IMR-90 (cell line): Measurements from ENCODE around the gene IL1B. TPM values are rescaled to one million over a fixed set of nuclear protein-coding genes. Genes with fewer than 3 reads are reported as not detected.

ENCODE experiments used
- ATAC-seq: fragments of 200-7000 bp; cut with Tn5 transposase; 2 replicates; pipeline ENCODE4 v1.9.1; 2020; ENCODE audit warnings: low read depth, mild to moderate bottlenecking, moderate library complexity
- BruUV-seq: library from RNA; stranded (reverse); fragments of 400-500 nt; replicated peaks from 2 replicates; lab custom pipeline; 2021; lab: Mats Ljungman, UMichigan
- CTCF ChIA-PET: fragments of 300-600 bp; formaldehyde crosslinking; extraction: SDS; loops from one replicate; lab custom pipeline; 2021; ENCODE audit warnings: antibody characterized with exemption; lab: Yijun Ruan, JAX
- POLR2A ChIA-PET: fragments of 300-600 bp; sonication (Branson Sonifier 250); formaldehyde crosslinking; loops from one replicate; lab custom pipeline; 2022; ENCODE audit warnings: antibody characterized with exemption; ENCODE audit not compliant: unreplicated experiment; lab: Charles Lee
- DNase-seq: peaks from one replicate; pipeline ENCODE4 v3.0.0; 2013
- H2AFZ ChIP-seq: replicated peaks from 2 replicates; pipeline ENCODE3; 2013; ENCODE audit warnings: low read length, mild to moderate bottlenecking; ENCODE audit not compliant: poor library complexity
- H2AK5ac ChIP-seq: 2 replicates; pipeline ENCODE4 v1.6.1; 2013; ENCODE audit warnings: low read depth, low read length, inconsistent platforms
- H2AK9ac ChIP-seq: replicated peaks from 2 replicates; pipeline ENCODE3; 2013; ENCODE audit warnings: mild to moderate bottlenecking, low read depth, low read length, moderate library complexity; ENCODE audit not compliant: poor library complexity
- H2BK120ac ChIP-seq: 2 replicates; pipeline ENCODE4 v1.6.1; 2013; ENCODE audit warnings: low read depth, low read length, inconsistent platforms
- H2BK15ac ChIP-seq: 3 replicates; pipeline ENCODE4 v1.6.1; 2013; ENCODE audit warnings: low read depth, low read length, inconsistent platforms
- H2BK20ac ChIP-seq: 2 replicates; pipeline ENCODE4 v1.6.1; 2013; ENCODE audit warnings: low read depth, mild to moderate bottlenecking, inconsistent platforms, low read length, moderate library complexity
- H2BK5ac ChIP-seq: 2 replicates; pipeline ENCODE4 v1.6.1; 2013; ENCODE audit warnings: mild to moderate bottlenecking, low read depth, low read length, inconsistent platforms; ENCODE audit not compliant: poor library complexity, severe bottlenecking
- H3K14ac ChIP-seq: replicated peaks from 2 replicates; pipeline ENCODE4 v1.6.1; 2013; ENCODE audit warnings: low read depth, low read length, inconsistent platforms
- H3K18ac ChIP-seq: 2 replicates; pipeline ENCODE4 v1.6.1; 2013; ENCODE audit warnings: low read depth, low read length, control low read depth
- H3K23ac ChIP-seq: 2 replicates; pipeline ENCODE4 v1.6.1; 2013; ENCODE audit warnings: low read depth, low read length, inconsistent platforms
- H3K27ac ChIP-seq: 2 replicates; pipeline ENCODE4 v1.5.1; 2013; ENCODE audit warnings: mild to moderate bottlenecking, control low read depth, low read length; ENCODE audit not compliant: insufficient read depth
- H3K27me3 ChIP-seq: 2 replicates; pipeline ENCODE4 v1.6.1; 2013; ENCODE audit warnings: low read length; ENCODE audit not compliant: control insufficient read depth, insufficient read depth
- H3K36me3 ChIP-seq: 2 replicates; pipeline ENCODE4 v1.6.1; 2013; ENCODE audit warnings: low read length, mixed read lengths; ENCODE audit not compliant: control insufficient read depth, insufficient read depth
- H3K4ac ChIP-seq: 2 replicates; pipeline ENCODE4 v1.6.1; 2013; ENCODE audit warnings: low read depth, low read length, inconsistent platforms
- H3K4me1 ChIP-seq: 2 replicates; pipeline ENCODE4 v1.6.1; 2013; ENCODE audit warnings: low read length, mixed read lengths; ENCODE audit not compliant: control insufficient read depth, insufficient read depth
- H3K4me2 ChIP-seq: 2 replicates; pipeline ENCODE4 v1.6.1; 2013; ENCODE audit warnings: low read depth, mild to moderate bottlenecking, control low read depth, low read length, moderate library complexity
- H3K4me3 ChIP-seq: 2 replicates; pipeline ENCODE4 v1.5.1; 2013; ENCODE audit warnings: low read depth, mild to moderate bottlenecking, control low read depth, low read length, moderate library complexity; ENCODE audit not compliant: insufficient read depth
- H3K56ac ChIP-seq: 2 replicates; pipeline ENCODE4 v1.6.1; 2013; ENCODE audit warnings: low read length, inconsistent platforms; ENCODE audit not compliant: insufficient read depth; ENCODE audit errors: extremely low read depth
- H3K79me1 ChIP-seq, 2 experiments: 2 replicates each; pipeline ENCODE4 v1.6.1; 2013; ENCODE audit warnings: low read length in 2 of 2, inconsistent platforms in 1 of 2, low read depth in 1 of 2
- H3K9ac ChIP-seq: 2 replicates; pipeline ENCODE4 v1.6.1; 2013; ENCODE audit warnings: low read depth, low read length, control low read depth
- H3K9me1 ChIP-seq: 2 replicates; pipeline ENCODE4 v1.6.1; 2013; ENCODE audit warnings: low read length, inconsistent platforms; ENCODE audit not compliant: insufficient read depth
- H3K9me3 ChIP-seq: 2 replicates; pipeline ENCODE4 v1.6.1; 2013; ENCODE audit warnings: low read length; ENCODE audit not compliant: control insufficient read depth, insufficient read depth
- H4K20me1 ChIP-seq: 2 replicates; pipeline ENCODE4 v1.6.1; 2013; ENCODE audit warnings: low read length, inconsistent platforms; ENCODE audit not compliant: insufficient read depth
- H4K5ac ChIP-seq: 2 replicates; pipeline ENCODE4 v1.6.1; 2013; ENCODE audit warnings: mild to moderate bottlenecking, low read depth, low read length, control low read depth
- H4K8ac ChIP-seq, 2 experiments: 2 replicates each; pipeline ENCODE4 v1.6.1; 2013; ENCODE audit warnings: low read depth in 2 of 2, low read length in 2 of 2, control low read depth in 1 of 2, inconsistent platforms in 1 of 2
- H4K91ac ChIP-seq: 2 replicates; pipeline ENCODE4 v1.6.1; 2013; ENCODE audit warnings: low read depth, low read length, inconsistent platforms; ENCODE audit not compliant: insufficient read depth
- CEBPB ChIP-seq: IDR thresholded peaks from 2 replicates; pipeline ENCODE4 v1.6.1; 2012; ENCODE audit warnings: low read depth, low read length, improper control_type of control experiment
- CHD1 ChIP-seq: IDR thresholded peaks from 2 replicates; pipeline ENCODE4 v1.6.1; 2012; ENCODE audit warnings: low read depth, low read length, improper control_type of control experiment
- FOS ChIP-seq: fragments of 150-350 bp; IDR thresholded peaks from 2 replicates; pipeline ENCODE4 v1.6.1; 2016; ENCODE audit warnings: low read depth, low read length
- MAZ ChIP-seq: IDR thresholded peaks from 2 replicates; pipeline ENCODE4 v1.6.1; 2012; ENCODE audit warnings: low read depth, mild to moderate bottlenecking, low read length, improper control_type of control experiment, moderate library complexity, borderline replicate concordance
- POLR2A ChIP-seq: IDR thresholded peaks from 2 replicates; pipeline ENCODE4 v1.6.1; 2012; ENCODE audit warnings: mild to moderate bottlenecking, low read depth, low read length
- RCOR1 ChIP-seq: IDR thresholded peaks from 2 replicates; pipeline ENCODE4 v1.6.1; 2012; ENCODE audit warnings: mild to moderate bottlenecking, low read length, improper control_type of control experiment; ENCODE audit not compliant: insufficient replicate concordance
- RFX5 ChIP-seq: IDR thresholded peaks from 2 replicates; pipeline ENCODE4 v1.8.0; 2012; ENCODE audit warnings: low read depth, mild to moderate bottlenecking, low read length, moderate library complexity
- WGBS, 2 experiments: methylation state at CpG; one replicate each; pipeline versions ENCODE4 v1.1.5 to v1.1.7; 2013; ENCODE audit warnings: missing lambda C conversion rate in 2 of 2; ENCODE audit not compliant: insufficient read length in 1 of 2; ENCODE audit errors: extremely low coverage in 2 of 2; 5-methylcytosine and 5-hydroxymethylcytosine counted together
- dilution Hi-C: fragments of 300-500 bp; cut with HindIII; formaldehyde crosslinking; loops from one replicate; pipeline ENCODE4 v1.14.3; 2018; ENCODE audit warnings: low sequenced_read_pairs; ENCODE audit not compliant: unreplicated experiment
- in situ Hi-C: fragments of 300-500 bp; cut with MboI; formaldehyde crosslinking; loops from 3 replicates; pipeline ENCODE4 v1.14.3; 2019; ENCODE audit warnings: low sequenced_read_pairs, inconsistent platforms, mixed read lengths
- intact Hi-C: fragments of 100-400 bp; cut with micrococcal nuclease; formaldehyde crosslinking; loops from 2 replicates; pipeline ENCODE4 v1.10.0; 2022
- polyA plus RNA-seq, 3 experiments: library from polyadenylated mRNA; depleted of rRNA; stranded (reverse); fragments of >200 nt; gene quantifications; 2 replicates each; pipeline ENCODE4 v1.2.3, GENCODE V29; 2012; ENCODE audit warnings: low replicate concordance in 1 of 3
- total RNA-seq: library from RNA; depleted of rRNA; stranded (reverse); fragments of >200 nt; gene quantifications from 2 replicates; pipeline ENCODE4 v1.2.3, GENCODE V29; 2012
- TF ChIP-seq, protein P1 (sequence below): fragments of 150-350 bp; IDR thresholded peaks from 2 replicates; pipeline ENCODE4 v1.6.1; 2017; ENCODE audit warnings: mild to moderate bottlenecking, antibody characterized with exemption, low read length, low read depth

IL1B gene
- total and polyA plus RNA-seq, 2 of the 4 experiments (the other 2 are of a cell fraction) = 3.0 to 4.4 TPM

DNA sequence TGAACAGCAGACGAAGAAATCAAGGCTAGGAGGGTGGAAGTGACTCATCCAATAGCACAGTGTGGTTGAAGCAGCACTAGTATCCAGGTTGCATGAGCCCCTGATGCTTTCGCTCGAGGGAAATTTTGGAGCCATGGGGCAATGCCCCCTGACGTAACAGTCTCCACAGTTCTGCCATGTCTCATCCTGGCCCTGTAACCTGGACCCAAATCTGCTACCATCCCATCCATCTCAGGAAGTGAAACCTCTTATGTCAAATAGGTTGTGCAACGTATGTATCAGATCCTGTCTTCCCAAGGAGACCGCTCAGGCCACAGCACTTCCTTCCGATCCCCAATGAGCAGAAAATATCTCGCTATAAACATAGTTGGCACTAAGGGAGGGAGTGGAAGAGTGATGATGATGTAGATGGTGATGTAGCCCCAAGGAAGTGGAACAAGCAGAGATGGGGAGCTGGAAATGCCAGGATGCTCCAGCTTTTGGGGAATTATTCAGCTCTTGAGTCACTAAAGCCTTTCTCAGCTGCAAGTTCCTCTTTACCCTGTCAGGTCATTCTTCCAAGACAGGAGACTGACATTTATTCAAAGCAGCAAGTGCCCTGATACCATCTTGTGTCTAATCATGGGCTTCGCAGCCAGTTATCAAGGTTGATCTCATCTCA, 3.0 kb upstream of the IL1B start:
- Histone ChIP-seq H3K56ac (no peak overlapping the region), H3K4ac (no peak overlapping the region), H3K4me1 (peaks cover 7% of the 10 kb centered on the region; the same call in 1 of the 2 replicates), H3K9me1 (peaks cover 4% of the 10 kb centered on the region; the same call in 1 of the 2 replicates), H3K4me3 (no peak overlapping the region), H3K36me3 (no peaks in the 10 kb centered on the region), H2BK5ac (no peak overlapping the region), H4K8ac (no peak overlapping the region), H2AK9ac (peak overlapping the region; percentile 35), H4K20me1 (no peaks in the 10 kb centered on the region), H3K14ac (no peak overlapping the region), H3K18ac (no peak overlapping the region), H3K9ac (no peak overlapping the region), H3K4me2 (no peak overlapping the region), H3K9me3 (no peaks in the 10 kb centered on the region), H2BK15ac (no peak overlapping the region), H2AK5ac (0 out of 2 replicates have a peak overlapping the region, but pooled peaks have one; percentile 22), H3K27ac (no peak overlapping the region), H2BK120ac (no peak overlapping the region), H3K27me3 (no peaks in the 10 kb centered on the region), H3K79me1 (no peaks in the 10 kb centered on the region), H4K5ac (no peak overlapping the region), H2BK20ac (no peak overlapping the region), H2AFZ (peak overlapping the region; percentile 36), H4K91ac (no peak overlapping the region), H3K23ac (no peak overlapping the region)
- dilution Hi-C loops = no loop called here
- no TSS peak for BruUV-seq
- ChIA-PET POLR2A (no interaction called here), CTCF (no interaction called here)
- ATAC-seq (no peak), DNase-seq (no peak)
- in situ Hi-C loops = no loop called here
- 82% methylated on average over 2 of the region's 9 CpGs; no CpG with 5 or more reads in 1 of the 2 experiments for WGBS, 2 experiments
- intact Hi-C loops = loop anchor here (1.0 kb wide), 1 partner anchor 13 kb away; no protein-coding TSS in a partner anchor
- TF ChIP-seq RCOR1 = no peak
- TF ChIP-seq MAZ = no peak
- 0 out of 2 replicates have a peak, but pooled peaks have one; percentile 2 for TF ChIP-seq CEBPB
- TF ChIP-seq, protein P1, sequence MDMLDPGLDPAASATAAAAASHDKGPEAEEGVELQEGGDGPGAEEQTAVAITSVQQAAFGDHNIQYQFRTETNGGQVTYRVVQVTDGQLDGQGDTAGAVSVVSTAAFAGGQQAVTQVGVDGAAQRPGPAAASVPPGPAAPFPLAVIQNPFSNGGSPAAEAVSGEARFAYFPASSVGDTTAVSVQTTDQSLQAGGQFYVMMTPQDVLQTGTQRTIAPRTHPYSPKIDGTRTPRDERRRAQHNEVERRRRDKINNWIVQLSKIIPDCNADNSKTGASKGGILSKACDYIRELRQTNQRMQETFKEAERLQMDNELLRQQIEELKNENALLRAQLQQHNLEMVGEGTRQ = no peak
- TF ChIP-seq FOS = no peak
- no peak for TF ChIP-seq RFX5
- no peak for TF ChIP-seq POLR2A
- TF ChIP-seq CHD1 = no peak
